Measurements from ENCODE around the gene LIPC. TPM values are rescaled to one million over a fixed set of nuclear protein-coding genes. Genes with fewer than 3 reads are reported as not detected.

Gene LIPC
- total and polyA plus RNA-seq, 9 of the 15 experiments (the other 6 are each of a cell fraction or from before 2014, with no cell fraction given): 0.07 to 0.41 (median 0.11) TPM; not detected in 2

- TF ChIP-seq MAZ (CRISPR knock-in tag; conservative IDR thresholded peaks at IDR 0.05 in 1 of 2, IDR thresholded peaks at IDR 0.05 in 1 of 2) (peak in 1 of 2 experiments; percentile 21; a peak in 1 of 4 replicates), PYGO2 (tag; IDR thresholded peaks at IDR 0.05) (no peak), ZNF316 (IDR thresholded peaks at IDR 0.05) (no peak), ZNF436 (CRISPR knock-in tag; IDR thresholded peaks at IDR 0.05) (no peak)
Measured at GRCh38 chr15:58410353-58410752, 21.4 kb upstream of the LIPC start (continued).

- no TSS peak for BruUV-seq (replicated peaks)
- Histone ChIP-seq H3K9ac (ENCODE audit: insufficient read depth in 1 of 2, low read depth in 2 of 2, low read length in 2 of 2) (no peak overlapping the region), H3K27ac (ENCODE audit: extremely low read depth, low read depth, low read length) (no peak overlapping the region), H3K79me2 (ENCODE audit: control insufficient read depth, insufficient read depth, low read length) (no peaks in the 10 kb centered on the region), H3K36me3 (ENCODE audit: control insufficient read depth, insufficient read depth, low read length) (no peaks in the 10 kb centered on the region), H3K27me3 (ENCODE audit: control insufficient read depth in 2 of 2, insufficient read depth in 2 of 2, low read length in 2 of 2) (no peaks in the 10 kb centered on the region), H2AFZ (ENCODE audit: low read depth, low read length) (no peak overlapping the region), H3K4me2 (ENCODE audit: insufficient read depth, low read length) (no peak overlapping the region), H3K9me3 (replicated peaks; ENCODE audit: control insufficient read depth, insufficient read depth, low read depth, low read length) (peaks cover 4% of the 10 kb centered on the region; the same call in 1 of the 2 replicates), H3K9me1 (ENCODE audit: control insufficient read depth, insufficient read depth, low read length) (no peaks in the 10 kb centered on the region), H3K4me3 (no peak overlapping the region), H3K4me1 (replicated peaks in 1 of 2; ENCODE audit: control insufficient read depth in 2 of 2, insufficient read depth in 2 of 2, low read length in 2 of 2) (peaks cover 0 to 10% of the 10 kb centered on the region in 2 experiments), H4K20me1 (replicated peaks; ENCODE audit: control insufficient read depth, insufficient read depth, low read length) (no peaks in the 10 kb centered on the region)
- TF ChIP-seq SOX6 (IDR thresholded peaks at IDR 0.05) (peak; percentile 14; the same call in 1 of the 2 replicates), SMARCA4 (IDR thresholded peaks at IDR 0.05) (no peak), TRIM24 (IDR thresholded peaks at IDR 0.05) (peak in 1 of 2 experiments; percentile 27; a peak in 1 of 4 replicates), CXXC5 (CRISPR knock-in tag; IDR thresholded peaks at IDR 0.05) (0 out of 2 replicates have a peak, but pooled peaks have one; percentile 31), PKNOX1 (IDR thresholded peaks at IDR 0.05) (peak; percentile 79), MEIS2 (IDR thresholded peaks at IDR 0.05; ENCODE audit: partially characterized antibody) (peak; percentile 65)
- in situ Hi-C loops (cut with MboI): no loop called here
- FAIRE-seq: peak; percentile 23
- peak in 1 of 4 experiments; percentile 51 for DNase-seq (ENCODE audit: extremely low read depth in 1 of 4, low spot score in 3 of 4)
- ChIA-PET POLR2A (no interaction called here), CTCF (ENCODE audit: low intra/inter-chr PET ratio) (no interaction called here)
- intact Hi-C loops (cut with micrococcal nuclease): no loop called here
- peak; percentile 54; the same call in 2 of the 3 replicates for ATAC-seq
- 77% methylated on average over 3 of the region's 3 CpGs for WGBS (ENCODE audit: insufficient coverage, low coverage, missing lambda C conversion rate)
Measured at GRCh38 chr15:58413253-58413652, 18.5 kb upstream of the LIPC start.
